D721Med (cell line): ENCODE measurements around the gene UNC5C.

Source experiments
- DNase-seq: peaks from one replicate; pipeline ENCODE4 v3.0.0; 2011; ENCODE audit warnings: low spot score; ENCODE audit not compliant: insufficient read length
- FAIRE-seq: peaks from 2 replicates; lab custom pipeline; 2011; peaks lifted over from hg19 to GRCh38; lab: Jason Lieb, UNC
- CTCF ChIP-seq: IDR thresholded peaks from 2 replicates; pipeline ENCODE4 v1.5.1; 2012; ENCODE audit warnings: mild to moderate bottlenecking, control low read depth; ENCODE audit not compliant: insufficient read depth; ENCODE audit errors: missing control alignments

Gene UNC5C

GRCh38 chr4:95469617-95470016, 79.2 kb downstream of the UNC5C start:
- no peak for DNase-seq
- no peak for TF ChIP-seq CTCF
- no peak for FAIRE-seq

- TF ChIP-seq CTCF = no peak
- no peak for DNase-seq
- FAIRE-seq = no peak
Measured at GRCh38 chr4:95466791-95467190, 82.0 kb downstream of the UNC5C start.

GRCh38 chr4:95465010-95465409, 83.8 kb downstream of the UNC5C start:
- FAIRE-seq (no peak), DNase-seq (no peak)
- TF ChIP-seq CTCF = no peak

GRCh38 chr4:95462921-95463320, 85.9 kb downstream of the UNC5C start:
- DNase-seq (no peak), FAIRE-seq (no peak)
- TF ChIP-seq CTCF = no peak

- TF ChIP-seq CTCF = no peak
- DNase-seq = no peak
- FAIRE-seq = no peak
Measured at GRCh38 chr4:95457353-95457752, 91.4 kb downstream of the UNC5C start.

- TF ChIP-seq CTCF = no peak
- no peak for DNase-seq
- FAIRE-seq = no peak
Measured at GRCh38 chr4:95450294-95450693, 98.5 kb downstream of the UNC5C start.

- DNase-seq (no peak), FAIRE-seq (no peak)
- TF ChIP-seq CTCF = no peak
Measured at GRCh38 chr4:95446173-95446572, 102.6 kb downstream of the UNC5C start.
